Stomach (tissue), 4 donors: ENCODE results near the gene MAPK7.

Experiments
- CTCF ChIP-seq, 7 experiments: fragments of 450-650 bp in 4 of 7; fragments of 200-600 bp in 3 of 7; sonication (generic) in 3 of 7; IDR thresholded peaks; one replicate each; pipeline ENCODE4 v1.5.1; 2016 to 2019; ENCODE audit warnings: antibody characterized with exemption in 7 of 7, control low read depth in 2 of 7, mild to moderate bottlenecking in 1 of 7
- EP300 ChIP-seq: sonication (generic); formaldehyde crosslinking; IDR thresholded peaks from one replicate; pipeline ENCODE4 v1.6.1; 2017; ENCODE audit warnings: antibody characterized with exemption
- POLR2A ChIP-seq, 4 donors: fragments of 450-650 bp; IDR thresholded peaks; one replicate each; pipeline ENCODE4 v1.6.1; 2016; ENCODE audit warnings: antibody characterized with exemption in 4 of 4, control low read depth in 2 of 4, mild to moderate bottlenecking in 1 of 4, moderate library complexity in 1 of 4
- POLR2AphosphoS5 ChIP-seq, 3 donors: sonication (generic); formaldehyde crosslinking; IDR thresholded peaks; one replicate each; pipeline ENCODE4 v1.6.1; 2016; ENCODE audit warnings: antibody characterized with exemption in 3 of 3

GRCh38 chr17:19404264-19404663 lies 26.0 kb downstream of the MAPK7 start:
- TF ChIP-seq POLR2AphosphoS5 (IDR thresholded peaks at IDR 0.05) (no peak), CTCF (IDR thresholded peaks at IDR 0.05) (no peak), POLR2A (IDR thresholded peaks at IDR 0.05) (no peak), EP300 (no peak)
